Endodermal cell (in vitro differentiated cells): ENCODE results near the gene MEX3A. TPM values are rescaled to one million over a fixed set of nuclear protein-coding genes. Genes with fewer than 3 reads are reported as not detected.

Experiments used
- DNase-seq: peaks from one replicate; pipeline ENCODE4 v3.0.0-alpha.2; 2017
- H3K27ac ChIP-seq: 2 replicates; pipeline ENCODE4 v1.5.1; 2013; ENCODE audit warnings: mild to moderate bottlenecking, low read depth, low read length, moderate library complexity
- H3K27me3 ChIP-seq: 2 replicates; pipeline ENCODE4 v1.6.1; 2013; ENCODE audit warnings: mild to moderate bottlenecking, low read length, moderate library complexity; ENCODE audit not compliant: insufficient read depth, control insufficient read depth, poor library complexity, severe bottlenecking
- H3K36me3 ChIP-seq: 2 replicates; pipeline ENCODE4 v1.7.0; 2013; ENCODE audit warnings: mild to moderate bottlenecking, low read length, moderate library complexity; ENCODE audit not compliant: control insufficient read depth, insufficient read depth
- H3K4me1 ChIP-seq: one replicate; pipeline ENCODE4 v1.7.0; 2013; ENCODE audit warnings: low read length; ENCODE audit not compliant: control insufficient read depth, insufficient read depth
- H3K4me3 ChIP-seq: 2 replicates; pipeline ENCODE4 v1.5.1; 2013; ENCODE audit warnings: mild to moderate bottlenecking, low read length, moderate library complexity
- H3K9ac ChIP-seq: 2 replicates; pipeline ENCODE4 v1.6.1; 2013; ENCODE audit warnings: mild to moderate bottlenecking, low read length, moderate library complexity; ENCODE audit not compliant: poor library complexity, severe bottlenecking; ENCODE audit errors: extremely low read depth
- H3K9me3 ChIP-seq: 2 replicates; pipeline ENCODE4 v1.6.1; 2013; ENCODE audit warnings: mild to moderate bottlenecking, low read length, moderate library complexity; ENCODE audit not compliant: control insufficient read depth
- H3K27ac Mint-ChIP-seq: 2 replicates; pipeline ENCODE4 v1.8.0; 2020; ENCODE audit warnings: mixed read lengths
- H3K27me3 Mint-ChIP-seq: 2 replicates; pipeline ENCODE4 v1.8.0; 2021; ENCODE audit warnings: mild to moderate bottlenecking, mixed read lengths; ENCODE audit not compliant: insufficient read depth
- H3K36me3 Mint-ChIP-seq: 2 replicates; pipeline ENCODE4 v1.8.0; 2020; ENCODE audit warnings: low read depth, mixed read lengths
- H3K4me1 Mint-ChIP-seq: 2 replicates; pipeline ENCODE4 v1.8.0; 2020; ENCODE audit warnings: mixed read lengths
- H3K4me3 Mint-ChIP-seq: 2 replicates; pipeline ENCODE4 v1.8.0; 2020; ENCODE audit warnings: mild to moderate bottlenecking, moderate library complexity, mixed read lengths
- H3K9me3 Mint-ChIP-seq: 2 replicates; pipeline ENCODE4 v1.8.0; 2020; ENCODE audit warnings: mild to moderate bottlenecking, mixed read lengths
- CTCF ChIP-seq: fragments of 200-600 bp; sonication (generic); conservative IDR thresholded peaks from 2 replicates; pipeline ENCODE4 v1.5.0; 2021; ENCODE audit warnings: antibody characterized with exemption, mild to moderate bottlenecking
- WGBS, 2 experiments: methylation state at CpG; one replicate each; pipeline versions ENCODE4 v1.1.5 to v1.1.7; 2013; ENCODE audit warnings: missing lambda C conversion rate in 2 of 2, mixed read lengths in 1 of 2; ENCODE audit not compliant: insufficient coverage in 1 of 2, insufficient read length in 1 of 2; 5-methylcytosine and 5-hydroxymethylcytosine counted together
- total RNA-seq, 2 donors: library from RNA; stranded (reverse); fragmentation: NEBNext Ultra II Directional in 1 of 2; extraction: Animal tissue kit (Norgen Biotek cat#: 25700) in 1 of 2; gene quantifications; 2 replicates in 1 of 2; 3 replicates in 1 of 2; pipeline ENCODE4 v1.2.1, GENCODE V29; 2021

MEX3A gene
- total RNA-seq, 2 donors from 2014 or later = 91.8 to 94.3 TPM

- H3K4me1 Mint-ChIP-seq = peaks cover 48% of the 10 kb centered on the region
These were observed 18.1 kb upstream of the MEX3A start for GRCh38 chr1:156100205-156100995.

GRCh38 chr1:156099282-156099681 lies 17.0 kb upstream of the MEX3A start:
- Mint-ChIP-seq H3K9me3 (no peaks in the 10 kb centered on the region), H3K4me3 (no peak overlapping the region), H3K27ac (no peak overlapping the region), H3K27me3 (no peaks in the 10 kb centered on the region), H3K4me1 (peaks cover 36% of the 10 kb centered on the region), H3K36me3 (peaks cover 20% of the 10 kb centered on the region)
- no peak for DNase-seq
- no peak overlapping the region for H3K9ac ChIP-seq
- no peaks in the 10 kb centered on the region for H3K9me3 ChIP-seq
- H3K27me3 ChIP-seq = no peaks in the 10 kb centered on the region
- no peak overlapping the region for H3K27ac ChIP-seq
- H3K36me3 ChIP-seq = peaks cover 68% of the 10 kb centered on the region
- no peak for TF ChIP-seq CTCF
- no peaks in the 10 kb centered on the region for H3K4me1 ChIP-seq
- H3K4me3 ChIP-seq = no peak overlapping the region
- 82 to 89% methylated on average over 3 of the region's 3 CpGs for WGBS, 2 experiments

More at GRCh38 chr1:156100205-156100995, 18.1 kb upstream of the MEX3A start:
- H3K27me3 Mint-ChIP-seq = no peaks in the 10 kb centered on the region
- Histone ChIP-seq H3K27me3 (no peaks in the 10 kb centered on the region), H3K9me3 (no peaks in the 10 kb centered on the region), H3K4me1 (peaks cover 3% of the 10 kb centered on the region), H3K9ac (no peak overlapping the region), H3K36me3 (peaks cover 65% of the 10 kb centered on the region), H3K4me3 (no peak overlapping the region), H3K27ac (no peak overlapping the region)
- H3K27ac Mint-ChIP-seq = peak overlapping the region; percentile 42
- H3K4me3 Mint-ChIP-seq = no peak overlapping the region
- H3K36me3 Mint-ChIP-seq = peaks cover 17% of the 10 kb centered on the region
- no peaks in the 10 kb centered on the region for H3K9me3 Mint-ChIP-seq
- DNase-seq = no peak
- no peak for TF ChIP-seq CTCF
- 92 to 93% methylated on average over 2 to 4 of the region's 4 CpGs for whole genome bisulfite sequencing, 2 experiments

GRCh38 chr1:156098784-156099183 lies 16.5 kb upstream of the MEX3A start:
- WGBS, 2 experiments = 60 to 78% methylated on average over 2 of the region's 2 CpGs
- H3K27me3 Mint-ChIP-seq = no peaks in the 10 kb centered on the region
- no peak overlapping the region for H3K4me3 Mint-ChIP-seq
- no peak for TF ChIP-seq CTCF
- H3K4me1 Mint-ChIP-seq = peaks cover 32% of the 10 kb centered on the region
- Histone ChIP-seq H3K9ac (no peak overlapping the region), H3K4me3 (no peak overlapping the region), H3K4me1 (no peaks in the 10 kb centered on the region), H3K9me3 (no peaks in the 10 kb centered on the region), H3K27me3 (no peaks in the 10 kb centered on the region), H3K27ac (no peak overlapping the region), H3K36me3 (peaks cover 73% of the 10 kb centered on the region)
- H3K9me3 Mint-ChIP-seq = no peaks in the 10 kb centered on the region
- H3K27ac Mint-ChIP-seq = no peak overlapping the region
- peak; percentile 42 for DNase-seq
- peaks cover 25% of the 10 kb centered on the region for H3K36me3 Mint-ChIP-seq
